ENCODE results near the gene NKX2-2. TPM values are rescaled to one million over a fixed set of nuclear protein-coding genes. Genes with fewer than 3 reads are reported as not detected.

The NKX2-2 gene
- total RNA-seq, 2 donors from 2014 or later: 1.4 TPM

DNA sequence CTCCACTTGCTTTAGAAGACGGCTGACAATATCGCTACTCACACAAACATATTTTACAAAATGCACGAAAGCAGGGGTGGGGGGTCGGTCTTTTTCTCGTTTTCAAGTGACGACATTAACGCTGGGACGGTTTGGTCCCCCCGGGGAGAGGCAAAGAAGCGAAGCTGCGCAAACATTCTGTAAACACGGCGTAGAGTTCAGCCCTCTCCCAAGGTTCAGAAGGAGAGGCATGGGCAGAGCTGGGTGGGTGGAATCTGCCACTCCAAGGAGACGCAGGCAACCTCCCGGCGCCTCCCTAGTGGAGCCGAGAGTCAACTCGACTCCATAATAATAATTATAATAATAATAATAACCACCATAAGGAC, 2.4 kb downstream of the NKX2-2 start:
- intact Hi-C loops (cut with DNase I, micrococcal nuclease): no loop called here
- no peak for DNase-seq
- no peak for ATAC-seq

DNA sequence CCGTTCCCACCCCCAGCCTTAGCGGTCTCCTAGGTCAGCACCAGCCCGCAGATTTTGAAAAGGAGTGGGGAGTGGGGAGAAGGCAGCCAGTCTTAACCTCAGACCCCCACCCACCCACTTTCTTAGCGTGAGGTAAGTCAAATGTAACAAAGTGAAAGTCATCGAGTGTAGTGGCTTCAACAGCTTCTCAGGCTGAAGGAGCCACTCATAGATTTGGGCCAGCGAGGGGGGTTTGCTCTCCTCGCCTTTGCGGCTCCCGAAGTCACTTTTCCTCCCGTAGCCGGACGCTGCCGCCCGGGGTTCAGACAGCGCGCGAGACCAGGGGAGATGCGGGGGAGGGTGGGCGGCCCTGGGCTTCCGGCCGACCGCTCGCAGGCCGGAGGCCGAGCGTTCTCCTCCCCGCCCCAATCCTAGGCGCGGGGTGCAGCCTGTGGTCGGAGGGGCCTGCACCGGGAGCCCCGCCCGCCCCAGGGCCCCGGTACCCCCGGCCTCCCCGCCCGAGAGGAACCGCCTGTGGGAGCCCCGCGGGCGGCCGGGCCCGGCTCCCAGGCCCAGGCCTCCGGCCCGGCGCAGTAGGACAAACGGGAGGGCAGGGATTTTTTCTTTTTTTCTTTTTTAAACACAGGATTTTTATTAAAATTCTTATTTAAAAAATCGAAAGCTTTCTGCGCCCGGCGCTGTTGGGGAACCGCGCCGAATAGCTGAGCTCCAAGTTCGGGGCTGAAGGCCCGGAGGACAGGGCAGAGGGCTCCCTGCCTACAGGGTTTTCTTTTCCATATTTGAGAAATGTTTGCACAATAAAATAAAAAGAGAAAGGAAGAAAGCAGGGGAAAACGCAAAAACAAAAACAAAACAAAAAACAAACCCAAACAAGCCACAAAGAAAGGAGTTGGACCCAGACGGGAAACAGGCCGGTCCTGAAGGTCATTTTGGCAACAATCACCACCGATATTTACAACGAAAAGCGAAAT, 3.2 kb downstream of the NKX2-2 start:
- DNase-seq: no peak
- no peak for ATAC-seq
- intact Hi-C loops (cut with DNase I, micrococcal nuclease): no loop called here

DNA sequence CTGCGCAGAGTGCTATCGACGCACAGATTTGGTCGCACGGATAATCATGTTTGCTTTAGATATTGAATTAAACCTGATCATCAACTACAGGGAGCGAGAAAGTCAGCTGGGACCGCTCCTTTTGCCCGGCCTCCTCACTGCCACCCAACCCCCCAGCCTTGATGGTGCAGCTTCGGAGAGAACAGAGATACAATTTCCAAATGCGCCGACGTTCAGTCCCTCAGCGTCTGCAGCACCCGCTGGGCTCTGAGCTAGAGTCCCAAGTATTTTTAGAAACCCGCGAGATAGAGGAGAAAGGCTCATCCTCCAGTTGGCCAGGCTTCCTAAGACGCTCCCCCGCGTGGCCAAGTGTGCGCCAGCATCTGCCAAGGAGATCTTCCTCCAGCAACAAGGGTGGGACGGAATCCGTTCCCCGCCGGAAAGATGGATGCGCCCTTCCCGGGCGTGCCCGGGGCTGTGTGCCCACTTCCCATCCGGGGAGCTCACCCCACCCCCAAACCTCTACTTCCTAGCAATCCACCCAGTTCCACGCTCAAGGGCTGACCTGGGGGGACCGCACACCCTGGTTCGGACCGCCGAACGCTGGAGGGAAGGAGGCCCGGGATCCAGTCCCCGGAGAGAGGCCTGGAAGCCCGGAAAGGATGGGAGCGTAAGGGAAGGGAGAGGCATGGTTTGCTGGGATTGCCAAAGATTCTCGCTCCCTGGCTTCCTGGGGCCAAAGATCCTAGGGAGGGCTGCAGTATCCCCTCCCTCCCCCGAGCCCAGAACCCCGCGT, 4.1 kb downstream of the NKX2-2 start:
- no peak for DNase-seq
- intact Hi-C loops (cut with DNase I, micrococcal nuclease): loop anchor here (5.0 to 10.0 kb wide), 3 partner anchors 265 to 647 kb away; no protein-coding TSS in a partner anchor

DNA sequence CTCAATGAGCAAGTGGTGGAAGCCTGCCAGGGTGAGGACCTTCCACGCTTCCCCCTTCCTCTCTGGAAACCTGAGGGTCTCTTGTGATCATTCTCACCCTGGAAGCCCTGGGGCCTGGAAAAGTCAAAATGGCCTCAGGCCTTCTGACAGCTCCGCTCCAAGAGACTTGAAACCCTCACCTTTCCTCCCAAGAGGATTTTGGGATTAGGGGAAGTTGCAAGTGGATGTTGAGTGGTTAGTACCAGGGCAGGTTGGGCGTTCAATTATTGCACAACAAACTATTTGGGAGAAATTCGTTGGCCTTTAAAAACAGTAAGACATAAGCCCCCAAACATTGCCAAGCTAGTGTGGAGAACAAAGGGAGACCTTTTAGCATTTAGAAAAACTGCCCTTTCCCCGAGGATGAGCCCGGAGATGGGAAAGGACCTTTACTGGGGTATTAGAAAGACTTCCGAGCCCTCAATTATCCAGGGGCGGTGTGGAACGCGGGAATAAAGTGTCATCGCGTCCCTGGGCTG, 4.7 kb downstream of the NKX2-2 start:
- DNase-seq (no peak), ATAC-seq (no peak)
- intact Hi-C loops (cut with DNase I, micrococcal nuclease): loop anchor here (5.0 to 10.0 kb wide), 3 partner anchors 264 to 647 kb away; no protein-coding TSS in a partner anchor

More for the DNA sequence above, 4.1 kb downstream of the NKX2-2 start:
- ATAC-seq: no peak

DNA sequence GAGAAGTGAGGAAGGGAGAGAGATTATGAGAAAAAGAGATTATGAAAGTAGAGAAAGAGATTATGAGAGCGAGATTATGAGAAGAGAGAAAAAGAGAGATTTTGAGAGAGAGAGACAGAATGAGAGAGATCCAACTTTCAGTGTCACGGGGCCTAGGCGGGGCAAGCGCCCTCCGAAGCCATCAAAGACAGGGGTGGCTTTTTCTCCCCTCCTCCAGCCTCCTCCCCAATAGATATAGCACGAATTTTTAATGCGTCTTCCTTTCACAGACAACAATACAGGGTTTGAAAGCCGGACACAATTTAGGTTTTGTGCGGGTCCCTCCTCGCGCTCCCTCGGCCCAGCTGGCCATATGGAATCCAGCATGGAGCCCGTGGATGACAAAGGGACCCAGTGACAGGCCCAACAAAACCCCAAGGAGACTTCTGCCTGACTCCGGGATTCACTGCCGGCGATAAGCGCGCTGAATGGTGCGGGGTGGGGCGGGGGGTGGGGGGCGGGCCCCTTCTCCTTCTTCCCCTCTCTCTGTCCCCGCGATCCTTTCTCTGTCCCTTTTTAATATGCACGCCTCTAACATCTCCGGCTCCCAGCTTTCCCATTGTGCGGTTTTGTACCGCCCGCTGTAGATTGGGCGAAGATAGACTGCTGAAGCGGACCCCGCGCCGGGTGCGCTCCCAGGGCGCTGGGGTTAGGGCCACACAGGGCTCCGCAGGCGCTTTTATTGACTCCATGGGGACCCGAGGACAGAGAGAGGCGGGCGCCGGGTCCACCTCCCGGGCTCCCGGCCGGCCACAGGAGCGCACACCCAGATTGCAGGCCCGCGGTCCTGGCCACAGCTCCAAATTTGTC, 5.4 kb downstream of the NKX2-2 start:
- no peak for DNase-seq
- ATAC-seq: no peak
- intact Hi-C loops (cut with DNase I, micrococcal nuclease): loop anchor here (5.0 to 10.0 kb wide), 3 partner anchors 264 to 646 kb away; no protein-coding TSS in a partner anchor

DNA sequence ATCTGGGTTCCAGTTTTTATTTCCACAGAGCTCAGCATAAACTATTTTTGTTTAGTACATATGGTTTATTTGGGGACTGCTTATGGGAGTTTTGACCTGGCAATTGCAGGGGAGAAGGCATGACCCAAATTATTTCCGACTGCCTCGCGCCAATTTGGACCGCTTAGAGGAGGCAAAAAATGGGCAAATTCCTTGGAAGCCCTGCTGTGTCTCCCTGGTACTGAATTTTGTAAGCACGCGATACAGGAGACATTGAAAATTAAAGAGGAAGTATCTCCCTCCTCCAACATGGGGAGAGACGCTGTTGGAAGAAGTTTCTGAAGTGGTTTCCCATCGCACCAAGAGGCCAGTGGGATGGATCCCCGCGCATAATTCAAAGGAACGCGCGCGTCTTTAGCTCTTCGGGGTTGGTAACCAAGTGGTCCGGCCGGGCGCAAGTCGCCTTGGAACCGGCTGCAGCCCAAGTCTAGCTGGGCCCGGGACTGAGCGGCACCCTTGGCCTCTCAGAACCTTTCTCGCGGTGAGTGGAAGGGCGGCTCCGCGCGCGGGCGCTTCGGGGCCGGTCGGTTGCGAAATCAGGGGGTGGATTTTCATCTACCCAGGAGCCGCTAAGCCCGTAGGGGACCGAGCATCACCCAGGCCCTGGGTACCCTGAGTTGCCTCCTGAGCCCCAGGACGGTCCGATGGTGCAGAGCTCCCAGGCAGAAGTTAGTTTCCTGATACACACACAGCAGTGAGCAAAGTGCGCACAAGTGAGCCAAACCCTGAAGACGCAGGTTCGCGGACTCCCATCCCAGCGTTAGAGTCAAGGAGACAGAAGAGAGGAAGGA, 6.2 kb downstream of the NKX2-2 start:
- ATAC-seq (no peak), DNase-seq (no peak)
- intact Hi-C loops (cut with DNase I, micrococcal nuclease): loop anchor here (5.0 to 10.0 kb wide), 3 partner anchors 263 to 645 kb away; no protein-coding TSS in a partner anchor

DNA sequence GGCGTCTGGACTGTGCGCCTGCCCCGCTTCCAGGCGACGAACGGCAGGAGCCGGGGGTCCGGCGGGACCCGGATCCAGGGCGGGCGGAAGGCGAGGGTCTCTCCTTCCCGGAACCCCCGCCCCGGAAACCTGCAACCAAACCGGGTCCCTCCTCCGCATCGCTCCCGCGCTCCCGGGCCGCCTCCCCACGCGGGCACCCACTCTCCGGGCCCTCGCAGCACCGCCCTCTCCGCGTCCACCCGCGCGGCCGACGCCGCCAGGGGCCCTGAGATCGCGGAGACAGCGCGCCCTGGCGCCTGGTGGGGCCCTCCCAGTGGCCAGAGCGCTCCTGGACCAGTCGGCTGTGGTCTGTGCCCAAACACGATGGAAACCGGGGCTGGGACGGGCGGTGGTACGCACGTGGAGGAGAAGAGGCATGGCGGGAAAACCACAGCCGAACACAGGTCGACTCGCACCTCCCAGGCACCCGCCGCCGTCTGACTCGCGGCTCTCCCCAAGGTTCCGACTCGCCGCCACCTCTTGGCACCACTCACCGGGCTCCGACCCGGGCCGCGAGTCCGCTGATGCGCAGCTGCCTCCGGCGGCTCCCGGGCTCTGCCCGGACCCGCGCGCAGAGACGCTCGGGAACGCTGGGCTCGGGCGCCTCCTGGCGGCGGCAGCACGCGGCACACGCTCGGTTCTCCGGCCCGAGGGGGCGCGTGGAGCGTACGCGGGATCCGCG, 7.9 kb downstream of the NKX2-2 start:
- intact Hi-C loops (cut with DNase I, micrococcal nuclease): loop anchor here (5.0 to 10.0 kb wide), 3 partner anchors 261 to 644 kb away; no protein-coding TSS in a partner anchor
- peak in 1 of 2 donors; percentile 62 for DNase-seq
- ATAC-seq: peak; percentile 87

DNA sequence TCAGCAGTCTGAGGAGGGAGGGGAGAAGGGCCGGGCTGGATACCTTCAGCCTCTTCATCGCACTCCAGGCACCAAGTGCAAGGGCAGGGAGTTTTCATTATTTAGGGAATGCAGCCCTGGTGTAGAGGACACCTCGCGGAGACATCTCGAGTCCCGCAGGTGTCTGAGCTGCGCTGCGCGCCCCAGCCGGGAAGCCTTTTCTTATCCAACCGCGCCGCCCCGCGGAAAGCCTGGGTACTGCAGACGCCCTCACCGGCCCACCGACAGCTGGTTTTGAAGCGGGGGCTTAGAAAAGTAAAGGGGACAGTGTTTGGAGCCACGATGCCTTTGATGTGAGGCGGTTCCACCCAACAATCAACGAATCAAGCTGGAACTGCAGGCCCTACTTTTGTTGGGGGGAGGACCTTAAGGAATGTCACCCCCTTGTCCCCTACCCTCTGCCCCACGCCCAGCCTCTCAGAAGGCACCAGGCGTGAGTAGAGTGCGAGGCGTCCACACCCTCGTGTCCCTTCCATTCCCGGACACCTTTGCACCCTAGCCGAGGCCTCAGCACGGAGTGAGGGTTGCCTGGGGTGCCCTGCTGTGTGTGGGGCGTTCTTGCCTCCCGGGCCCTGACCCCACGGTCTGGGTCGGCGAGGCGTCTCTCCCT, 8.6 kb downstream of the NKX2-2 start:
- intact Hi-C loops (cut with DNase I, micrococcal nuclease): loop anchor here (5.0 to 10.0 kb wide), 3 partner anchors 260 to 643 kb away; no protein-coding TSS in a partner anchor
- DNase-seq (peak in 1 of 2 donors; percentile 79), ATAC-seq (peak; percentile 77)

DNA sequence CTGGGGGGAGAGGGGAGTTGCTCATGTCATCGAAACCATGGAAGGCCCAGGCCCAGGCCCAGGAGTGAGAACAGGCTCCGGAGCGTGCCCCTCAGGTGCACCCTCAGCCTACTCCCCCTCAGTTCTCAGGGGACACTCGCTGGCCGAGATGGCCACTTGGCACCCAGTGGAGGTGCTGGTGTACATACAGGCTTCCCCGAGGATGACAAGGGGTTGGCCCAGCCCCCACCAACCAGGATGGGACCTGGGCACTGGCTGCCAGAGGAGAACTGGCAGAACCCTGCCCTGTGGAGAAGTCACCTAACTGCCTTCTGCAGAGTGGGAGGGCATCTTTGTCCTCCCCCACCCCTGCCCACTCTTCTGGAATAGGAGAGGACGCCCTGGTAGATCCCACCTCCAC, 9.5 kb downstream of the NKX2-2 start:
- ATAC-seq (no peak), DNase-seq (no peak)
- intact Hi-C loops (cut with DNase I, micrococcal nuclease): loop anchor here (5.0 to 10.0 kb wide), 3 partner anchors 260 to 640 kb away; no protein-coding TSS in a partner anchor

DNA sequence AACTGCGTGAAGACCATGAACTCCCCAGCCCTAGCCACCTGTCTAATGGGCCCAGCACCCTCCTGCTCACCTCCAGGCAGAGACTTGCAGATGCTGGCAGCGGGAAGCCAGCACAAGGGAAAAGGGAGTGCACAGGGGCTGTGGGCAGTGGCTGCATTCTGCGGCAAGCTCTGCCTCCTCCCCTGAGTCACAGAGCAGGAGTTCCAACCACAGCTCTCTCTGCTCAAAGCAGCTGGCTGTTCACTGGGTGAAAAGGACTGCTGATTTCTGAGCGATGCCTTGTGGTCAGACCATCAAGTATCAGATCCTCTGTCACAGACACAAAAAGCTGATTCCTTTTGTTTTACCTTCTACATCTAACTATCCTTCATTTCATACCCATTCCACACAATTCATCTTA, 10.5 kb downstream of the NKX2-2 start:
- ATAC-seq: no peak
- intact Hi-C loops (cut with DNase I, micrococcal nuclease): loop anchor here (5.0 to 10.0 kb wide), 3 partner anchors 259 to 639 kb away; no protein-coding TSS in a partner anchor
- DNase-seq: no peak

DNA sequence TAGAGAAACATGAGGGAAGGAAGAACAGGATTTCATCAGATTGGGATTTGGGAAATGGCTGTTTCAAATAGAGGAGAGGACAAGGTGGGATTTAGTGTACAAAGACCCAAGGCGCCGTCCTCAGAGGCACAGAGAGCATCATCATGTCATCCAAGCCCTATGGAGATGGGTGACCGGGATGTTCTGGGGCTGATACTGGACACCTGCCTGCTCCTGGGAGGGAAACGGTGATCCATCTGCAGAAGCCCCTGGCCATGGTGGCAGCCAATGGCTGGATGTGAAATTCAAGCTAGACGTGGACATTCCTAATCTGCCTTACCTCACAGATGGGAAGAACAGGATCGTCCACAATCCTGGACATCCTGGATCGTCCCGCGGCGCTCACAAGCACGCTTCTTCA, 12.7 kb downstream of the NKX2-2 start:
- no peak for ATAC-seq
- DNase-seq: no peak
- intact Hi-C loops (cut with DNase I, micrococcal nuclease): loop anchor here (5.0 to 10.0 kb wide), 3 partner anchors 256 to 636 kb away; no protein-coding TSS in a partner anchor

DNA sequence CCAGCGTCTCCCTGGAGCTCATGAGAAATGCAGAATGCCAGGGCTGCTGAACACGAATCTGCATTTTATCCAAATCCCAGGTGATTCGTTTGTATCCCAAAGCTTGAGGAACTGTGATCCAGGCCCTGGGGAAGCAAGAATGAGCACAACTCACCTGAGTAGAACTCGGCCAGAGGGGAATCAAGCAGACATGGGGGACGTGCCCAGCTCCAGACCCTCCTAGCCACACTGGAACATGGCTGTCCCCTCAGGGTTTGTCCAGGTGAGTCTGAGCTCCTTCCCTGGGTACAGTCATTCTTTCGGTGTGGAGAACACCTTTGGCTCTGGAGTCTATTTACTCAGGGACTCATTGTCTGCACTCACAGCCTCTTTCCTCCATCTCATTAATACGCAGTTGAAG, 13.3 kb downstream of the NKX2-2 start:
- intact Hi-C loops (cut with DNase I, micrococcal nuclease): loop anchor here (5.0 to 10.0 kb wide), 3 partner anchors 256 to 636 kb away; no protein-coding TSS in a partner anchor
- no peak for DNase-seq
- no peak for ATAC-seq

DNA sequence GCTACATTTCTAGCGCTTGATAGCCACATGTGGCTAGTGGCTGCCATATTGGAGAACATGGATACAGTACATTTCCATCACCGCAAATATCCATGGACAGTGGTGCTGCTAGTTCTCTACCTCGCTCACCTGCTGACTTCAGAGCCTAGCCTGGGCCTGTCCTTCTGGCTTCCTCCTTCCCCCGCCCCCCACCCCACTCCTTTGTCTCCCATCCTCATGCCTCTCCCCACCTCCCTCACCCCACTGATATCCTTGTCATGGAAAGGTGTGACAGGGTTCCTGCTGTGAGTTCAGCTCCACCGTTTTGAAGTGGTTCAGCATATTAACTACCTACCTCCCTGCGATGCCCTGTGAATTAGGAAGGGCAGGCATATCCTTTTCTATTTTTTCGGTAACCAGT, 14.2 kb downstream of the NKX2-2 start:
- DNase-seq: no peak
- intact Hi-C loops (cut with DNase I, micrococcal nuclease): loop anchor here (5.0 to 10.0 kb wide), 3 partner anchors 255 to 635 kb away; no protein-coding TSS in a partner anchor
- ATAC-seq: no peak

DNA sequence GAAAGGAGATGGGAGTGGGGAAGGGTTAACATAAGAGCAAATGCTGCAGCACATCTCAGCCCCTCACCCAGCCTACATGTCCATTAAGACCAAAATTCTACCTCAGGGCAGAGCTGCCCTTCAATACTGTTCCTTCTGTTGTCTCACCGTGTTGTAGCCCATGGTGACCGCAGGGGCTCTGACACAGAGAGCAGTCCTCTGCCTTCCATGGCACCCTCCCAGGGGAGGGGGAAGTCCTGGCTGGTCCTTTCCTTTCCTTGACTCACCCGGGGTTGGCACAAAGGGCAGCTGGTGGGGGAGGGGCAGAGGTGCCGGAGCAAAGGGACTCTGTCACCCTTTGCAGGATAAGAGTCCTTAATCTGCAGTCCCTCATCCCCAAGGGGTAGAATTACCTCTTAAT, 15.2 kb downstream of the NKX2-2 start:
- DNase-seq: no peak
- intact Hi-C loops (cut with DNase I, micrococcal nuclease): no loop called here
- ATAC-seq: no peak

DNA sequence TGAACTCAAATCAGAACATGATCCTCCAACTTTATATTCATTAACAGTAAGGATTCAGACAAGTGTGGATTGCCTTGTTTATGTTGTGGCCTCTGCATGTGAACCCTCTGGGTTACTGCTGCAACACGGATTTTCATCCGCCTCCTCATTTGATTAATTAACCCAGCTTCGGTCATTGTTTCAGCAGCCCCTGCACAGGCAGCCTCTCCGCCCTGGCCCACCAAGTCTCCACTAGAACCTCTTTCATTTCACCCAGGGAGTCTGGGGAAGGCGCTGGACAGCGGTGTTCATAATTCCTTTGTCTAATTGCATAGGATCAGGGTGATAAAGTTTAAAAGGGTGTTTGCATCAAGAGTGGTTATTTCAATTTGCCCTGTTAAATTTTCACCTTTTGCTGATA, 15.7 kb downstream of the NKX2-2 start:
- DNase-seq: no peak
- no peak for ATAC-seq
- intact Hi-C loops (cut with DNase I, micrococcal nuclease): no loop called here

DNA sequence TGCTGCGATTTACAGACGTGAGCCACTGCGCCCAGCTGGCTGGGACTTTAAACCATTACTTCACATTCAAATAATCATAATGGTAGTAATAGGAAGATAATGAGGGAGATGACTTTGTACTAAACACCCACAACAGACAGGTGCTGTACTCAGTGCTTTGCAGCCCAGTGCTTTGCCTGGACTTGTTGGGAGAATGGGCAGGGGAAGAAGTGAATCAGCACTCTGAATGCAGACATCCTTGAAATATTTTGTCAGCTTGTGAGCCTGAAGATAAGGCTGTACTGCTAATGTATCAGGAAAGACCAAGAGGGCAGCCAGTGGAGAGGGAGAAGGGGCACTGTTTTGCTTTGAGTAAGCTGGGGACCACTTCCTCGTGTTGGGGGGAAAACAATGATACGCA, 17.4 kb downstream of the NKX2-2 start:
- intact Hi-C loops (cut with DNase I, micrococcal nuclease): no loop called here
- no peak for DNase-seq
- no peak for ATAC-seq
